Mucosa of rectum (tissue), 2 donors: ENCODE data around the gene GRK4.
A peak's percentile ranks its signal among the peaks of the same experiment; 100 is the strongest.

Source experiments
- H3K27ac ChIP-seq, 2 donors: one replicate each; pipeline ENCODE4 v1.7.0; 2013; ENCODE audit warnings: inconsistent platforms in 2 of 2, low read depth in 2 of 2, low read length in 2 of 2
- H3K27me3 ChIP-seq, 2 donors: one replicate each; pipeline ENCODE4 v1.7.0; 2013; ENCODE audit warnings: low read length in 2 of 2; ENCODE audit not compliant: control insufficient read depth in 2 of 2, insufficient read depth in 2 of 2
- H3K36me3 ChIP-seq, 2 donors: one replicate each; pipeline ENCODE4 v1.7.0; 2013; ENCODE audit warnings: low read length in 2 of 2; ENCODE audit not compliant: control insufficient read depth in 2 of 2, insufficient read depth in 2 of 2
- H3K4me1 ChIP-seq, 2 donors: one replicate each; pipeline ENCODE4 v1.7.0; 2013; ENCODE audit warnings: low read length in 2 of 2, mild to moderate bottlenecking in 1 of 2; ENCODE audit not compliant: control insufficient read depth in 2 of 2, insufficient read depth in 2 of 2
- H3K4me3 ChIP-seq, 2 donors: one replicate each; pipeline ENCODE4 v1.7.0; 2013; ENCODE audit warnings: low read length in 2 of 2
- H3K9ac ChIP-seq, 2 donors: one replicate each; pipeline ENCODE4 v1.7.0; 2013; ENCODE audit warnings: low read length in 2 of 2, low read depth in 1 of 2, mild to moderate bottlenecking in 1 of 2
- H3K9me3 ChIP-seq, 2 donors: one replicate each; pipeline ENCODE4 v1.7.0; 2013; ENCODE audit warnings: low read length in 2 of 2; ENCODE audit not compliant: control insufficient read depth in 2 of 2
- donor health status: healthy.
- donor health status: Normal muscosa, but diverticular disease.

The GRK4 gene

GRCh38 chr4:3029464-3029863 is 66.1 kb downstream of the GRK4 start:
- no peak overlapping the region for H3K9ac ChIP-seq
- no peaks in the 10 kb centered on the region for H3K9me3 ChIP-seq
- H3K4me3 ChIP-seq: no peak overlapping the region
- H3K27me3 ChIP-seq: no peaks in the 10 kb centered on the region
- no peaks in the 10 kb centered on the region for H3K36me3 ChIP-seq
- no peaks in the 10 kb centered on the region for H3K4me1 ChIP-seq
- no peak overlapping the region for H3K27ac ChIP-seq

DNA sequence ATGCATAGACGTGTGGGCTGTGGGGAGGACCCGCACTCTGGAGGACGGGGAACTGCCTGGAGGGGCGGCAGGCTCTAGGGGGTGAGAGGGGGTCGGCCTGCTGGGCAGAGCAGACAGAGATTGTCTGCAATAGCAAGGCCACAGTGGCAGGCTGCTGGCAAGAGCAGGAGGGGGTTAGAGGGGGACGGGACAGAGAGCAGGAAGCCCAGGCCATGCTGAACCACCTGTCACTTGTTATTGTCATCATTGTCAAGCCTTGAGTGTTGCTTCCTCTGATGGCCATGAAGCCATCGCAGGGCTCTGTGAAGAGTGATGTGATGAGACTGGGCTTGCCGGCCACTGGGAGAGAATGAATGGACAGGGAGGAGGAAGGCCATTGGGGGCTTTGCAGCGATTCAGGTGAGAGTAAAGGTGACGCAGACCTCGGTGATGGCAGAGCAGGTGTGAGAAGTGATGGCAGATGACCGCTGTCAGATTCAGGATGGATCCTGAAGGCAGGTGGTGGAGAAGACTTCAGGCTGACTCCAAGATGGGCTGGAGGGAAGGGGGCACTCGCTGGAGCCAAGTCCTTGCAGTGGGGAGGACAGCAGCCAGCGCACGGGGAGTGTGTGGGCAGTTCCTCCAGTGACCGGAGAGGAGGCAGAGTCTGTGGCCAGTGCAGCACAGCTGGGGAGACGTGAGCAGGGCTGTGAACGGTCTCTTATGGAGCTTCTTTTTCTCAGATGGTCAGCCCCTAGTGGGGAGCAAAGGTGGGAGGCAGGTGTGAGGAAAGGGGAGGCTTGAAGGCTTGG is 67.4 kb downstream of the GRK4 start:
- no peaks in the 10 kb centered on the region for H3K4me1 ChIP-seq
- no peak overlapping the region for H3K9ac ChIP-seq
- no peaks in the 10 kb centered on the region for H3K36me3 ChIP-seq
- no peak overlapping the region for H3K27ac ChIP-seq
- H3K4me3 ChIP-seq: no peak overlapping the region
- H3K27me3 ChIP-seq: no peaks in the 10 kb centered on the region
- no peaks in the 10 kb centered on the region for H3K9me3 ChIP-seq

- no peaks in the 10 kb centered on the region for H3K9me3 ChIP-seq
- no peaks in the 10 kb centered on the region for H3K4me1 ChIP-seq
- no peaks in the 10 kb centered on the region for H3K27me3 ChIP-seq
- H3K36me3 ChIP-seq: no peaks in the 10 kb centered on the region
- H3K9ac ChIP-seq: no peak overlapping the region
- no peak overlapping the region for H3K27ac ChIP-seq
- no peak overlapping the region for H3K4me3 ChIP-seq
Measured at GRCh38 chr4:3031357-3032082, 68.1 kb downstream of the GRK4 start.

- Histone ChIP-seq H3K27ac (no peak overlapping the region), H3K9me3 (no peaks in the 10 kb centered on the region), H3K4me3 (no peak overlapping the region), H3K36me3 (no peaks in the 10 kb centered on the region), H3K9ac (no peak overlapping the region), H3K27me3 (no peaks in the 10 kb centered on the region), H3K4me1 (peaks cover 2 to 3% of the 10 kb centered on the region in 2 donors)
Measured at GRCh38 chr4:3034231-3034630, 70.9 kb downstream of the GRK4 start.

DNA sequence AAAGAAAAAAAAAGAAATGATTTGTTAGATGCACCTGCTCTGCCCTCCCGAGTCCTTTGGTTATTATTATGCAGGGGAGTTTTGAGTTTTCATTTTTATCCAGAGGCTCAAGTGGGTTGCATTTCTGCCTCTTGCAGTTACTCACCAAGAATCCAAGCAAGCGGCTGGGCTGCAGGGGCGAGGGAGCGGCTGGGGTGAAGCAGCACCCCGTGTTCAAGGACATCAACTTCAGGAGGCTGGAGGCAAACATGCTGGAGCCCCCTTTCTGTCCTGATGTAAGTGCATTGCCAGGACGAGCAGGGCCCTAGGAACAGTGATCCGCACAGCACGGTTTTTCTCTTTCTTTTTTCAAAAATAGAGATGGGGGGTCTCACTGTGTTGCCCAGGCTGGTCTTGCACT is 71.9 kb downstream of the GRK4 start:
- Histone ChIP-seq H3K27me3 (no peaks in the 10 kb centered on the region), H3K27ac (no peak overlapping the region), H3K9me3 (no peaks in the 10 kb centered on the region), H3K4me1 (peaks cover 2 to 3% of the 10 kb centered on the region in 2 donors), H3K36me3 (no peaks in the 10 kb centered on the region), H3K4me3 (no peak overlapping the region), H3K9ac (no peak overlapping the region)

DNA sequence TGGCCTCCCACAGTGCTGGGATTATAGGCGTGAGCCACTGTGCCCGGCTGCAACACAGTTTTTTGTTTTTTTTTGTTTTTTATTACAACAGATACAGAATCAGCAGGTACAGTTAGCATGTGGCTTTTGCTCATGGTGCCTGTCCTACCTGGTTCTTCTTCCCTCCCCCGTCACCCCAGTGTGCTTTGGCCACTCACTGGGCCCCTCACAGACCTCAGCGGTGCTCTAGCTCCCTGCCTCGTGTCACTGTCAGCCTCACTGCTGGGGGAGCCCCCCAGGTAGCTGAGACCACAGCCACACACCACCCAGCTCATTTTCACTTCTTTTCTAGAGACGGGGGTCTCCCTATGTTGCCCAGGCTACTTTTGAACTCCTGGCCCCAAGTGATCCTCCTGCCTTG is 72.3 kb downstream of the GRK4 start:
- H3K27me3 ChIP-seq: no peaks in the 10 kb centered on the region
- no peak overlapping the region for H3K27ac ChIP-seq
- no peak overlapping the region for H3K9ac ChIP-seq
- H3K36me3 ChIP-seq: no peaks in the 10 kb centered on the region
- H3K9me3 ChIP-seq: no peaks in the 10 kb centered on the region
- no peak overlapping the region for H3K4me3 ChIP-seq
- H3K4me1 ChIP-seq: peaks cover 2 to 3% of the 10 kb centered on the region in 2 donors

GRCh38 chr4:3036131-3036952 is 73.0 kb downstream of the GRK4 start:
- Histone ChIP-seq H3K4me3 (no peak overlapping the region), H3K27me3 (no peaks in the 10 kb centered on the region), H3K27ac (no peak overlapping the region), H3K4me1 (peaks cover 8 to 9% of the 10 kb centered on the region in 2 donors), H3K9ac (no peak overlapping the region), H3K36me3 (no peaks in the 10 kb centered on the region), H3K9me3 (no peaks in the 10 kb centered on the region)

- no peaks in the 10 kb centered on the region for H3K9me3 ChIP-seq
- H3K36me3 ChIP-seq: no peaks in the 10 kb centered on the region
- no peaks in the 10 kb centered on the region for H3K27me3 ChIP-seq
- peak overlapping the region in 1 of 2 donors; percentile 9 for H3K9ac ChIP-seq
- peak overlapping the region in 1 of 2 donors; percentile 27 for H3K4me3 ChIP-seq
- H3K27ac ChIP-seq: no peak overlapping the region
- peaks cover 8 to 19% of the 10 kb centered on the region in 2 donors for H3K4me1 ChIP-seq
Measured at GRCh38 chr4:3037957-3038461, 74.6 kb downstream of the GRK4 start.

- Histone ChIP-seq H3K27me3 (no peaks in the 10 kb centered on the region), H3K4me1 (peaks cover 11 to 19% of the 10 kb centered on the region in 2 donors), H3K4me3 (no peak overlapping the region), H3K36me3 (no peaks in the 10 kb centered on the region), H3K9me3 (no peaks in the 10 kb centered on the region), H3K27ac (no peak overlapping the region), H3K9ac (no peak overlapping the region)
Measured at GRCh38 chr4:3039706-3040366, 76.5 kb downstream of the GRK4 start.
